Activated T-cell treated with anti-CD3 and anti-CD28 coated beads, Interleukin-2, amount 50 U/mL, for 48 hours (primary cell): ENCODE measurements around the gene THRSP.

Experiments used
- DNase-seq, 2 experiments: peaks; one replicate each; pipeline ENCODE4 v3.0.0-alpha.2; 2020

THRSP gene

DNA sequence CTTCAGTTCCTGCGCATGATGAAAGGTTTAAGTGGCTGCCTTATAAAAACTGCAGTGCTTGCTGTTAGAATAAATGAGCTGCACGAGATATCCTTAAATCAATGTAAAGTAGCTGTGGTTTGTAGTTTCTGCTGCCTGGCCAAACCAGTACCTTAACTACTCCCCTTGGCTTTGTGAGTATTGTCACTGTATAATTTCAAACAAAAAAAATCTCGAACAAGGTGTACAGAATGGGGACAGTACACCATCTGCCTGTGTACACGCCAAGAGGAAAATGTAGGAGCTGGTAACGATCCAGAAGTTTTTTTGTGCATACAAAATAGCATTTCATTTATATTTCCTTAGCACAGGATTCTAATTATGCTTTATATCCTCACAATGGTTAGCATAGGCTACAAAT is 36.6 kb downstream of the THRSP start:
- DNase-seq, result no peak

DNA sequence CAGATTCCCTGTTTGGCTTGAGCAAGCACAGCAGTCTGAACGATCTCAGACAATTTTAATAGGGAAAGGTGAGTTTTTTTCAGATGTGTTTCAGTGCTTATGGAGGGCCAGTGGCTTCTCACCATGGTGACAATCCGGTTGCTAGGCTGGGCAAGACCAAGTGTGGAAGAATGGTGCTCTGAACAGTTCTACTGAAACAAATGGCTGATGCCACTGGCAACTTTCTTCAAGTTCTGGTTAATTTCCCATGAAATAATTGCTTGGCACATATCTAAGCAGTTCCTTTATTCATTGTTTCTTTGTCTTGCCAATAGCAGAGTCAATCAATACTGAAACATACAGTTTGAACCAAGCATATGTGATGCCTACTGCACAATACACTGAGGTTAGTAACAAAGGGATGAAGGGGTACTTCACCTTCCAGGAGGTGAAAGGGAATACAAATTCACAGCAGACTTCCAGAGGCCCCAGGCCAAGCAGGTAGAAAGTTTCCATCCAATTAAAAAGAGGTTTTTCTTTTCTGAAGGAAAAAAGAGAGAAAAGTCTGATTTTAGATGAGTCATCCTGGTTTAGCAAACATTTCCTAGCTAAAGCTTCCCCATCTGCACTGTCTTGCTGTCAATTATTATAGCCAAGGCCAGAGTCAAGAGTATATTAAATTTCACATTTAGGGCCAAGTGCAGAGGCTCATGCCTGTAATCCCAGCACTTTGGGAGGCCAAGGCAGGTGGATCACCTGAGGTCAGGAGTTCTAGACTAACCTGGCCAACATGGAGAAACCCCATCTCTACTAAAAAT is 37.2 kb downstream of the THRSP start:
- DNase-seq, result no peak

DNA sequence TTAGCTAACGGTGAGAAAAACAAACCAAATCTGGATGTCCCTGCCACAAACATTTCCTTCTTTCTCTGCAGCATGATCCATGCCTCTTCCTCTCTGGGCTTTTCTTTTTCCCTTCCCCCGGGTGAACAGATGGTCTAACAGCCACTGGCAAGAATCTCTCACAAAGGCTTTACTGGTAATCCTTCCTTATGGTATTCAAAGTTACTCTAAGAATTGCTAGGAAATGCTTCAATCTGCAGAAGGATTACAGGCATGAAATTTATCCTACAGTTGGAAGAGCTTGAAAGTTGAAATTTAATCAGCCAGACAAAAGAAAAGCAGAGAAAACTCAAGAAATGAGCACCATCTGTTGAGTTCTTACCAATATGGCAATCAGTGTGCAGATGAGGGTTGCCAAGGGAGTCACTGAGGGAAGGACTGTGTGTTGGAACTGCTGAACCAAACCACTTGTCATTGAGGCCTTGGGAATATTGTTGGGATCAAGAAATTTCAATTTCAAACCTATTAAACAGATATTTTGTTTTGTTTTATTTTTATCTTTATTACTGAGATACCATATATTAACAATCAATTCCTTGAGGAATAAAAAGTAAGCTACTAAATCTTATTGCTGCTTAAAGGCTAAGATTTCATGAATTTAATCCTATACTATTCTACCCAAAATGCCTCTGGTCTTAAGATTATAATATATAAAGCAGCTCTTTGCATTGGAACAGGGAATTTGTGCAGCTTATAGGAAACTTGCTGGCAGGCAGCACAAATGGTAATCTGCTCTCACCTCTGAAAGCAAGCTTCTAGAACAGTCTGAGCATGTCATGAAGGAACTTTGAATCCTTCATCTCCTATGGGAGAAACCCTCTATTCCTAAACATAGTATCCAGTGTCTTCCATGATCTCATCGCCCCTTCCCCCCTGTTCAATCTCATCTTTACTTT is 45.7 kb downstream of the THRSP start:
- no peak for DNase-seq

DNA sequence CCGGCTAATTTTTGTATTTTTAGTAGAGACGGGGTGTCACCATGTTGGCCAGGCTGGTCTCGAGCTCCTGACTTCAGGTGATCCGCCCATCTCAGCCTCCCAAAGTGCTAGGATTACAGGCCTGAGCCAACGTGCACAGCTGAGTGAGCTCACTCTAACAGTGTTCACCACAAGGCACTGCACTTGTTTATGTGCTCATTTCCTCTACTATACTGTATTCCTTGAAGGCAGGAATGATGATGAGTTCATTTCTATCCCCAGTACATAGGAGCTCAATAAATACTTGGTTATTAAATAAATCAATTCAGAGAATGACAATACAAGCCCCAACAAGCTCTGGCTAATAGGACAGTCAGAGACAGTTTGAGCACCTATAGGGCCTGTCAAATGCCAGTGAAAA is 46.7 kb downstream of the THRSP start:
- no peak for DNase-seq

DNA sequence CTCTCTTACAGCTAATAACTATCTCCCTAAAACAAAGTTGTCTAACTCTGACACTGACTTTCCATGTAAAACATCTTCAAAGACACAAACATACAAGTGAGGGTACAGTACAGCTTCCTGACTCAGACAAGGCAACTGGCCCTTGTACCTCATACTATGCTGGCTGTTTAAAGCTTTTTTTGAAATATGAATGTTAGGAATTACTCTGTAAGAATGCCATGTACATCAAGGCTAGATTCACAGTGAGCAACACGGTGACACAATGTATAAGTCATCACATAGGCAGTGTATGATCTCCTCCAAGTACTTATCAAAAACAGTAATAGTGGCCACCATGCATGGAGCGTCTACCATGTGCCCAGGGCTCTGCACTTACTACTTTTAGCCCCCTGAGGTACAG is 47.2 kb downstream of the THRSP start:
- no peak for DNase-seq

DNA sequence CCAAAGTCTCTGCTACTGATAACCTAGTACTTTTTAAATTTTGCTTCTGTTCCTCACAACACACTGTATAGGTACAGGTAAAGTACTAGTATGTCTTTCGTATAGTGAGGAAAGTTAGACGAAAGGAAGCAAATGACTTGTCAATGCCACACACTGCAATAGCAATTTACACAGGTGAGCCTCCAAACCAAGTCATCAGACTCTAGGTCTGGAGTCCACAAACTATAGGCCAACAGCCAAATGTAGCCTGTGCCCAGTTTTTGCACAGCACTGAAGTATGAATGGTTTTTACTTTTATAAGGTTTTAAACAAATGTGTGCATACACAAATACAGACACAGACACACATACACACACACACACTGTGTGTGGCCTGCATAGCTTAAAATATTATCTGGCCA is 47.6 kb downstream of the THRSP start:
- DNase-seq, result no peak

DNA sequence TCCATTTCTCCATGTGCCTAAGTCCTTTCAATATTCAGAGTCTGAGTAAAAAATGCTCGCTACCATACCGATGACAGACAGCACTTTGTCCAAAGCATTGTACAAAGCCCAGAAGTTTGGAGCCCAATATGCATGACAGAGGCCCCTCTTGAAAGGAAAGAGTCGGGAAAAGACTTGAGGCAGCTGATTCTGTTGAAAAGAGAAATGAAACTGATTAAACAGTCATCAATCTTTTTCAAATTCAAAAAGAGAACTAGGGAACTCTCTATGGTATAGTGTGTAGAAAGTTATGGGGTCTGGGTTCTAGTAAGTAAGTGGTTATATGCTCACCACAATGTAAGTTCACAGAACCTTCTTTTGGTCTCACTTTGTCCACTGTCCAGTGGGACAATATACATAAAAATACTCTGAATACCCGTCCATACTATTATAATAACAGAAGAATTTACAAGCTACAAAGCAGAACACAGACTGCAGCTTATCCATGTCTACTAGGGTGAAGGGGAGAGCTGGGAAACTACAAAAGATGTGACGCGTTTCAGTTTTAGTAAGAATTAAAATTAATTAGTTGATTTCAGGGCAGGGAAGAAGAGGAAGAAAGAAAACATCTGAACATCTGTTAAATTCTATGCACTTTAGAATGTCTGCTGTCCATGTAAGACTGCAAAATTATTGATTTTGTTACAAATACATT is 49.1 kb downstream of the THRSP start:
- no peak for DNase-seq
